Stimulated activated naive CD8-positive, alpha-beta T cell treated with anti-CD3 and anti-CD28 coated beads, Interleukin-15, Interleukin-2, amounts not matched to agents 100 ng/mL and 50 ng/mL, for 24 hours (primary cell): ENCODE data around the gene RBM17.
A peak's percentile ranks its signal among the peaks of the same experiment; 100 is the strongest.
"Not testable (repeated sequence)": the region's sequence is repeated elsewhere in the genome, so short reads cannot be mapped to it uniquely, and the experiment has no call there.

Experiments used
- H3K27ac Mint-ChIP-seq: one replicate; pipeline ENCODE4 v1.8.0; 2021; ENCODE audit warnings: mild to moderate bottlenecking, mixed read lengths
- H3K27me3 Mint-ChIP-seq: one replicate; pipeline ENCODE4 v1.8.0; 2021; ENCODE audit warnings: mixed read lengths
- H3K36me3 Mint-ChIP-seq: one replicate; pipeline ENCODE4 v1.8.0; 2021; ENCODE audit warnings: low read depth, mixed read lengths
- H3K4me1 Mint-ChIP-seq: one replicate; pipeline ENCODE4 v1.8.0; 2021; ENCODE audit warnings: low read depth, mixed read lengths
- H3K4me3 Mint-ChIP-seq: one replicate; pipeline ENCODE4 v1.8.0; 2021; ENCODE audit warnings: mild to moderate bottlenecking, mixed read lengths
- H3K9me3 Mint-ChIP-seq: one replicate; pipeline ENCODE4 v1.8.0; 2021; ENCODE audit warnings: mixed read lengths

The RBM17 gene

GRCh38 chr10:6123532-6123931 is 34.7 kb downstream of the RBM17 start:
- peak overlapping the region; percentile 8 for H3K27ac Mint-ChIP-seq
- no peaks in the 10 kb centered on the region for H3K27me3 Mint-ChIP-seq
- H3K9me3 Mint-ChIP-seq, result no peaks in the 10 kb centered on the region
- H3K4me1 Mint-ChIP-seq, result peaks cover 29% of the 10 kb centered on the region
- no peak overlapping the region for H3K4me3 Mint-ChIP-seq
- no peaks in the 10 kb centered on the region for H3K36me3 Mint-ChIP-seq

- peaks cover 32% of the 10 kb centered on the region for H3K4me1 Mint-ChIP-seq
- H3K36me3 Mint-ChIP-seq, result no peaks in the 10 kb centered on the region
- no peak overlapping the region for H3K4me3 Mint-ChIP-seq
- H3K27me3 Mint-ChIP-seq, result peaks cover 8% of the 10 kb centered on the region
- no peaks in the 10 kb centered on the region for H3K9me3 Mint-ChIP-seq
- no peak overlapping the region for H3K27ac Mint-ChIP-seq
Measured at GRCh38 chr10:6124666-6125065, 35.8 kb downstream of the RBM17 start.

GRCh38 chr10:6127461-6127860 is 38.6 kb downstream of the RBM17 start:
- peaks cover 46% of the 10 kb centered on the region for H3K4me1 Mint-ChIP-seq
- H3K27ac Mint-ChIP-seq, H3K9me3 Mint-ChIP-seq, H3K4me3 Mint-ChIP-seq, H3K36me3 Mint-ChIP-seq: not testable (repeated sequence)
- H3K27me3 Mint-ChIP-seq, result peaks cover 13% of the 10 kb centered on the region

- peaks cover 13% of the 10 kb centered on the region for H3K27me3 Mint-ChIP-seq
- no peaks in the 10 kb centered on the region for H3K36me3 Mint-ChIP-seq
- no peaks in the 10 kb centered on the region for H3K9me3 Mint-ChIP-seq
- no peak overlapping the region for H3K4me3 Mint-ChIP-seq
- peaks cover 43% of the 10 kb centered on the region for H3K4me1 Mint-ChIP-seq
- H3K27ac Mint-ChIP-seq, result no peak overlapping the region
Measured at GRCh38 chr10:6128087-6128486, 39.3 kb downstream of the RBM17 start.

GRCh38 chr10:6128591-6129251 is 39.9 kb downstream of the RBM17 start:
- H3K27ac Mint-ChIP-seq, result peak overlapping the region; percentile 91
- H3K4me1 Mint-ChIP-seq, result peaks cover 37% of the 10 kb centered on the region
- no peaks in the 10 kb centered on the region for H3K9me3 Mint-ChIP-seq
- H3K36me3 Mint-ChIP-seq, result no peaks in the 10 kb centered on the region
- H3K27me3 Mint-ChIP-seq, result peaks cover 13% of the 10 kb centered on the region
- no peak overlapping the region for H3K4me3 Mint-ChIP-seq

GRCh38 chr10:6130848-6131470 is 42.1 kb downstream of the RBM17 start:
- Mint-ChIP-seq H3K4me1 (peaks cover 51% of the 10 kb centered on the region), H3K9me3 (no peaks in the 10 kb centered on the region), H3K4me3 (no peak overlapping the region), H3K36me3 (no peaks in the 10 kb centered on the region), H3K27ac (peak overlapping the region; percentile 91), H3K27me3 (peaks cover 13% of the 10 kb centered on the region)

- peaks cover 18% of the 10 kb centered on the region for H3K27me3 Mint-ChIP-seq
- no peak overlapping the region for H3K27ac Mint-ChIP-seq
- no peak overlapping the region for H3K4me3 Mint-ChIP-seq
- H3K36me3 Mint-ChIP-seq, result no peaks in the 10 kb centered on the region
- H3K9me3 Mint-ChIP-seq, result no peaks in the 10 kb centered on the region
- peaks cover 72% of the 10 kb centered on the region for H3K4me1 Mint-ChIP-seq
Measured at GRCh38 chr10:6133331-6134098, 44.7 kb downstream of the RBM17 start.

GRCh38 chr10:6134099-6134823 is 45.4 kb downstream of the RBM17 start:
- Mint-ChIP-seq H3K9me3 (no peaks in the 10 kb centered on the region), H3K4me3 (no peak overlapping the region), H3K36me3 (no peaks in the 10 kb centered on the region), H3K27ac (no peak overlapping the region), H3K27me3 (peaks cover 19% of the 10 kb centered on the region), H3K4me1 (peaks cover 72% of the 10 kb centered on the region)

GRCh38 chr10:6135039-6135438 is 46.2 kb downstream of the RBM17 start:
- peak overlapping the region; percentile 60 for H3K4me3 Mint-ChIP-seq
- H3K4me1 Mint-ChIP-seq, result peaks cover 71% of the 10 kb centered on the region
- no peaks in the 10 kb centered on the region for H3K36me3 Mint-ChIP-seq
- no peaks in the 10 kb centered on the region for H3K9me3 Mint-ChIP-seq
- H3K27me3 Mint-ChIP-seq, result peaks cover 16% of the 10 kb centered on the region
- H3K27ac Mint-ChIP-seq, result peak overlapping the region; percentile 96

GRCh38 chr10:6135589-6136168 is 46.8 kb downstream of the RBM17 start:
- Mint-ChIP-seq H3K27ac (peak overlapping the region; percentile 96), H3K36me3 (no peaks in the 10 kb centered on the region), H3K9me3 (no peaks in the 10 kb centered on the region), H3K27me3 (peaks cover 15% of the 10 kb centered on the region), H3K4me1 (peaks cover 71% of the 10 kb centered on the region), H3K4me3 (peak overlapping the region; percentile 60)

- Mint-ChIP-seq H3K4me3 (peak overlapping the region; percentile 60), H3K36me3 (no peaks in the 10 kb centered on the region), H3K27me3 (peaks cover 15% of the 10 kb centered on the region), H3K4me1 (peaks cover 72% of the 10 kb centered on the region), H3K27ac (peak overlapping the region; percentile 96), H3K9me3 (no peaks in the 10 kb centered on the region)
Measured at GRCh38 chr10:6136215-6137201, 47.7 kb downstream of the RBM17 start.

- no peak overlapping the region for H3K27ac Mint-ChIP-seq
- no peaks in the 10 kb centered on the region for H3K9me3 Mint-ChIP-seq
- H3K4me3 Mint-ChIP-seq, result peak overlapping the region; percentile 6
- no peaks in the 10 kb centered on the region for H3K36me3 Mint-ChIP-seq
- peaks cover 92% of the 10 kb centered on the region for H3K4me1 Mint-ChIP-seq
- peaks cover 15% of the 10 kb centered on the region for H3K27me3 Mint-ChIP-seq
Measured at GRCh38 chr10:6138456-6138855, 49.6 kb downstream of the RBM17 start.

GRCh38 chr10:6139470-6139869 is 50.6 kb downstream of the RBM17 start:
- no peaks in the 10 kb centered on the region for H3K36me3 Mint-ChIP-seq
- H3K27ac Mint-ChIP-seq, result no peak overlapping the region
- no peak overlapping the region for H3K4me3 Mint-ChIP-seq
- peaks cover 97% of the 10 kb centered on the region for H3K4me1 Mint-ChIP-seq
- no peaks in the 10 kb centered on the region for H3K9me3 Mint-ChIP-seq
- peaks cover 18% of the 10 kb centered on the region for H3K27me3 Mint-ChIP-seq
